IPS-15b (cell line): ENCODE measurements around the gene ITGA4.

Experiments used
- H3K27me3 ChIP-seq: one replicate; pipeline ENCODE4 v1.6.1; 2013; ENCODE audit warnings: low read length; ENCODE audit not compliant: control insufficient read depth, insufficient read depth
- H3K36me3 ChIP-seq: one replicate; pipeline ENCODE4 v1.6.1; 2013; ENCODE audit warnings: low read length; ENCODE audit not compliant: control insufficient read depth, insufficient read depth
- H3K4me1 ChIP-seq: one replicate; pipeline ENCODE4 v1.6.1; 2013; ENCODE audit warnings: mild to moderate bottlenecking, low read length; ENCODE audit not compliant: control insufficient read depth, insufficient read depth
- H3K4me3 ChIP-seq: one replicate; pipeline ENCODE4 v1.5.1; 2013; ENCODE audit warnings: low read depth, low read length
- H3K9ac ChIP-seq: one replicate; pipeline ENCODE4 v1.6.1; 2013; ENCODE audit warnings: low read depth, mild to moderate bottlenecking, low read length
- H3K9me3 ChIP-seq: one replicate; pipeline ENCODE4 v1.6.1; 2013; ENCODE audit warnings: mild to moderate bottlenecking, low read length; ENCODE audit not compliant: control insufficient read depth, insufficient read depth

ITGA4 gene

DNA sequence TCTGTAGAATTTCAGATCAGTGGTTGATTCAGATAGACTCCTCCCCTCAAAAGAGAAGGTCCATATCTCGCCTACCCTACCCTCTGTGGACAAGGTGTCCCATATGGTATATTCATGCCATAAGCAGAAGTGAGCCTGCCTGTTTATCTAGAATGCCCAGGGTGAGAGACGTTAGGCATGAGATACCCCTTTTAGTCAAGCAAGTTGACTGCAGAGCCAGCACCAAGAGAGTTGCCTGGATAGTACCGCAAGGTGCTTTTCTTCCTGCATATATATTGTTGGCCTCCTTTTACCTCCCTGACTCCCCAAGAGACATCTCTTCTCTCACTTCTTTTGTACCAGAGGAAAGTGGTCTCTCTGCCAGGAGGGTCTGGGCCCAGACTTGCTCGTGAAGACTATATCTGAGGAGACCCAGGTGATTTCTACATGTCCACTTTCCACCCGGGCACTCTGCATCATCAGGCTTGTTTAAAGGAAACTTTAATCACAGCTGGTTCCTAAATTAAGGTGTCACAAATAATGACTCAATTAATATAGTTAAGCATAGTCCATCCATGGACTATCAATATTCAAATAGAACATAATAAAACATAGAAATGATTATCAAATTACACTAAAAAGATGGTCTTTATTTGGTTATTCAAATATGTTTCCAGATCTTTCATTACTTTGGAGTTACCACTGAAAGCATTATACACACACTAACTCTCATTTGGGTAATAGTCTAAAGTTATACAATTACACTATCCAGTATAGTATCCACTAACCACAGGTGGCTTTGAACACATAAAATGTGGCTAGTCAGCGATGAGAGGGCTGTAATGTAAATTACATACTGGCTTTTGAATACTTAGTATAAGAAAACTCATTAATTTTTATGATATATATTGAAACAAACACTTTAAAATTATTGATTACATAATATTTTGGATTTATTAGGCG lies 4.1 kb downstream of the ITGA4 start:
- H3K9ac ChIP-seq = no peak overlapping the region
- peaks cover 44% of the 10 kb centered on the region for H3K27me3 ChIP-seq
- no peak overlapping the region for H3K4me3 ChIP-seq
- H3K4me1 ChIP-seq = peaks cover 3% of the 10 kb centered on the region
- no peaks in the 10 kb centered on the region for H3K9me3 ChIP-seq
- no peaks in the 10 kb centered on the region for H3K36me3 ChIP-seq

DNA sequence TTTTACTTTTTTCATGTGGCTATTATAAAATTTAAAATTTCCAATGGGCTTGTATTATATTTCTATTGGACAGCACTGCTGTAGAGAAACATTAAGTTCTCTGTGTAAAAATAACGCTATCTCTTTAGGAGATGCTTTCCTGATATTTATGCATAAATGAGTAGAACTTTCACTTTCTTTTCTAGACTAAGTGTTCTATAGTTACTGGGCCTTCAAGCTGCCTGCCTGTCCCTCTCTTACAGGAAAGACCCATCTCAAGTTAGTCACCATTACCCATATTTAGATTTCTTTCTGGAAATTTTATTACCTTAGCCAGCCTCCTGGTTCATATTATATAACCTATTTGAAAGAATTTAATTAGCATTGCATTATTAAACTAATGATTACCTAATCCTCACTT lies 4.8 kb downstream of the ITGA4 start:
- Histone ChIP-seq H3K4me3 (no peak overlapping the region), H3K27me3 (peaks cover 40% of the 10 kb centered on the region), H3K9ac (no peak overlapping the region), H3K4me1 (peaks cover 3% of the 10 kb centered on the region), H3K36me3 (no peaks in the 10 kb centered on the region), H3K9me3 (no peaks in the 10 kb centered on the region)

DNA sequence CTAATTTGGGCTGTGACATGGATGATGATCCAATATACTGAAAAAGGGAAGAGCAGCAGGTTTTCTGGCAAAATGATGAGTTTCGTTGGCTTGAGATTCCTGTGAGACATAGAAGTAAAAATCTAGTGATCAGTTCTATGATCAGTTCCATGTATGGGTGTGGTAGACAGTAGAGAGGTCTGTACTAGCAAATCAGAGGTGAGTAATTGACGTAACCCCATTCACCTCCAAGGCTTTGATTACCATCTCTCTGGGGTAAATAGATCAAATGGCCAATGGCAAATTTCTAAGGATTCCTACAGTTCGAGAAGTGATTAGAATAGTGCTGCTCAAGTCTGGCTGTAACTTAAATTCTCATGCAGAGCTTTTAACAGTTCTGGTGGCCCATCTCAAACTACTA lies 6.4 kb downstream of the ITGA4 start:
- Histone ChIP-seq H3K4me1 (no peaks in the 10 kb centered on the region), H3K36me3 (no peaks in the 10 kb centered on the region), H3K4me3 (no peak overlapping the region), H3K9me3 (no peaks in the 10 kb centered on the region), H3K9ac (no peak overlapping the region), H3K27me3 (peaks cover 27% of the 10 kb centered on the region)

DNA sequence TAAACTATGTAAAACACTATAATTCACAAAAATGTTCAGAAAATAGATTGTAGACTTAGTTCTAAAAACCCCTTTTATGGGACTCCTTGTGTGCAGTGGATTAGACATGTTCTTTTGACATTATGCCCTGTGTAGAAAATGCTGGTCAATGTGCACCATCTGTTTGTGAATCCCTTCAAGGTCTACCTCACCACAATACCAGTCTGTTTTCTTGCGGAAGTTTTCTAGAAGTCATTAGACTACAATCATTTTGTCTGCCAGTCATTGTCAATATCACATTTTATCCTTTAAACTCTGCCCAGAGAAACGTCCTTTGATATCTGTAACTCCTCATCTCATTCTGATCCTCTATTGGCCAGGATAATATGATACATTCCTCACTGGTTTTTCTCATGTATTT lies 7.8 kb downstream of the ITGA4 start:
- Histone ChIP-seq H3K9ac (no peak overlapping the region), H3K4me1 (no peaks in the 10 kb centered on the region), H3K9me3 (no peaks in the 10 kb centered on the region), H3K36me3 (no peaks in the 10 kb centered on the region), H3K27me3 (peaks cover 14% of the 10 kb centered on the region), H3K4me3 (no peak overlapping the region)

DNA sequence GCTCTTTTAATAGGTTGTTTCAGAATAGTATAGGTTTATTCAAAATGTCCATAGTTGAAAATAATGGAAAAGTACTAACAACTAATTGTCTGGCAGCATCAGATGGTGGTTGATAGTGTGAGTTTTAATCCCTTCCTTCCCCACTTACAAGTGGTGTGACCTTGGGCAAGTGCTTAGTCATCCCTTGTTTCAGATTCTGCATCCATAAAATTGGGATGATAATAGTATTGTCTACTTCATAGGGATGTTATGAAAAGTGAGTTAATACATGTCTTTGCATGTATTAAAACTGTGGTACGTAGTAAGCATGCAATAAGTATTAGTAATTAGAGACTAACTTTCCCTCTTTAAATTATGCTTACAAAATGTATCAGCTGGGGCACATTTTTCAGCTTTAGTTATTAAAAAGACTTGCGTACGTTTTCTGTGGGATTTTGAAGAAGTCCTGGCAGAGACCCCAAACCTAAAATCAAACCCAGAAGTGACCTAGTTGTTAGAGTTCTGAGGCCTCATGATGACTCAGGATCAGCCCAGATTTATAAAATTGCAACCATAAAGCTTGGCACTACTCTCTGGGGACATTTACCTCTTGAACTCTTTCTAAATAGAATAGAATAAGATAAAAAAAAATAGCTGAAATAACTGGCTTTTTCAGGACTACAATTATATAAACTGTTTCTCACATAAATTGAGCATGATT lies 8.6 kb downstream of the ITGA4 start:
- peaks cover 6% of the 10 kb centered on the region for H3K27me3 ChIP-seq
- H3K36me3 ChIP-seq = no peaks in the 10 kb centered on the region
- H3K4me3 ChIP-seq = no peak overlapping the region
- H3K4me1 ChIP-seq = no peaks in the 10 kb centered on the region
- no peaks in the 10 kb centered on the region for H3K9me3 ChIP-seq
- no peak overlapping the region for H3K9ac ChIP-seq

DNA sequence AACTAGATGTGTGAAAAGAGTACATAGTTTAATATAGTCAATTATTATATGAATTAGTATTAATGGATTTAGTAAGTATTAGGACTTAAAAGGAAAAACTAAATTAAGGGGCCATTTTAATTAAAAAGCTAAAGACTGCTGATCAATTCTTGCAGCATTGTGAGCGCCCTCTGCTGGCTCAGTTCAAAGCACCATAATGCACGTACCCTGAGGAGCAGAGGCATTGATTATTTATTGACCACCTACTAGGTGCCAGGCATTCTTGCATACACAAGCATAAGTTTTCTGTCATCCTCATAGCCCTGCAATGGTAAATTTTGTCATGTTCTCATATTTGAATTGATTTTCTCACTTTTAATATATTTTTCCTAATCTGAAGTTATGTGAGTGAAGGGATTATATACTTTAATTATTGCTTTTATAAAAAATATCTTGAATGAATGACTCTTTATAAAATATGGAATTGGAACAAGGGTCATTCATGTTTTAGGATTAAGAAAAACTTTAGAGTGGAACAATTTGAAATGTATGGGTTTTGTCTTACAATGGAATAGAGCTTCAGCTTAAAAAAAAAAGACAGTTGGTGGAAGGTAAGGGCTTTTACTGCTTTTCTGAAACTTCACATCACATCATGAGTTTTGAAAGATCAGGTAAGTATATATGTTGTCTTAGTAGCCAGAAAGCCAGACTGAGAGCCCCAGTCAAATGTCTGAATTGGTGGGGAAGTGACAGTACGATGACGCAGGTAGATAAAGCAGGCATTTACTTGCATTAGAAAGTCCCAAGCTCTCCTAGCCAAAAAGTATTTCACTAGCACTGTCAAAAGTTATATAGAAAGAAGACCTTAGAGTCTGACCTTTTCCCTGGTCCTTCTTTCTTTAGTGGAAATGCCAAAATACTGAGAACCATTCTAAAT lies 9.7 kb downstream of the ITGA4 start:
- no peaks in the 10 kb centered on the region for H3K4me1 ChIP-seq
- H3K36me3 ChIP-seq = no peaks in the 10 kb centered on the region
- no peaks in the 10 kb centered on the region for H3K27me3 ChIP-seq
- H3K9ac ChIP-seq = no peak overlapping the region
- H3K9me3 ChIP-seq = no peaks in the 10 kb centered on the region
- H3K4me3 ChIP-seq = no peak overlapping the region

DNA sequence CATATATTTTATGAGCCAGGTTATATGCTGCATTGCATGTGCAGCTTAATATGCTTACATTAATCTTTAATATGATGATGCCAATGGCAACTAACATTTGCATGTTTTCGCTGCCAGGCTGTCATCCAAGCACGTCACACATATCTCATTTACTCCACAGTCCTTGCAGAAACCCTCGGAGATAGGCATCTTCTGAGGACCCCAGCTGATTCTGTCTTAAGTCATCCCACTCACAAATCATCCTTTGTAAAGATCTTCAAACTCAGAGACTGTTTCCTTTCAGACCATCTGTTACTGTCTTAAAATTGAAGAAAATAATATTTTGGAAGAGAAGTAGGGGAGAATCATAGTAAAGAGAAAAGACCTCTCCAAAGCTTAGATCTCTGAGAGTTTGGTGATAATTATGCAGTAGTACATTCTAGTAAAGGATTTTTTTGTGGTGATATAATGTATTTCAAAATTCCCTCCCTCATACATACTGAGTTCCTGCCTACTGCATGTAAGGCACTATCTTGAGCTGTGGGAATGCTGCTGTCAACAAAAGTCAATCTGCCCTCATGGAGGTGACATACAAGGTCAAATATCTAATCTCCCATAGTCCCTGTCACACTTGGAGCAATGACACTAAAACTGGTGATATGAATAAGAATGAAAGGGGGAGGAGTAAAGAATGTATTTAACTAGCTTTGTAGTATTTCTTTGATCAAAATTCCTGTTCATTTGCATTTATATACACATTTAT lies 11.0 kb downstream of the ITGA4 start:
- Histone ChIP-seq H3K9me3 (no peaks in the 10 kb centered on the region), H3K4me3 (no peak overlapping the region), H3K36me3 (no peaks in the 10 kb centered on the region), H3K27me3 (no peaks in the 10 kb centered on the region), H3K9ac (no peak overlapping the region), H3K4me1 (no peaks in the 10 kb centered on the region)

DNA sequence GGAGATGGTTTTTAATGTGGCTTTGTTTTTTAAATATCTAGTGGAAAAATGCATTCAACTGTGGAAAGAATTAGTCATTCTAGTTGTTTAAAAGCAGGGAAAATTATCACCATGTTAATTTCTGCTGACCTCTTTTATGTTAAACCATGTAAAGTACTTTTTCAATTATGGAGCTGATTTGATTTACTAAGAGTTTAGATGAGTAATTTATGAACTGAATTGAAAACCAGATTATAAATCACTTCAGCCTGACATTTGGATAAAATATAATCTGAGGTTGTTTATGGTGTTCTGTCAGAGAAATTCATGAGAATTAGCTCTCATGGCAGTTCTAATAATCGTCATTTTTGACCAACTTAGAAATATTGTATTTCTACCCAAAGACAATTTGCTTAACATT lies 11.6 kb downstream of the ITGA4 start:
- H3K4me3 ChIP-seq = no peak overlapping the region
- no peaks in the 10 kb centered on the region for H3K4me1 ChIP-seq
- H3K36me3 ChIP-seq = no peaks in the 10 kb centered on the region
- no peak overlapping the region for H3K9ac ChIP-seq
- no peaks in the 10 kb centered on the region for H3K27me3 ChIP-seq
- no peaks in the 10 kb centered on the region for H3K9me3 ChIP-seq

DNA sequence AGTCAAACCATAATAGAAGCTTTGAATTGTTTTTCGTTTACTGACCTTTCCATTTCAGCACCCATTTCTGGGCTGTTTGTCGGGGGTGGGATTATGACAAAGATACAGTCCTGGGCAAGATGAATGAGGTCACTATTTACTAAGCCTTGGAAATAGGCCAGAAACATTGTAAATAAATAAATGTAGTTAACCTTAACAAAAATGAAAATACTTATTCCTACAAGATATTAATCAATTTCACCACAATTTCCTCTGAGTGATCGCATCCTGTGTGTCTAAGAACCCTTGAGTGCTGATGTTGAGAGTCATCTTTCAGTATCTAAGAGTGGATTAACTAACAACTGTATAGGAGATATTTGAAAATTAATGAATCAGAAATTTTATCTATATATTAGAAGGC lies 14.0 kb downstream of the ITGA4 start:
- no peak overlapping the region for H3K4me3 ChIP-seq
- H3K9ac ChIP-seq = no peak overlapping the region
- H3K36me3 ChIP-seq = no peaks in the 10 kb centered on the region
- H3K4me1 ChIP-seq = no peaks in the 10 kb centered on the region
- no peaks in the 10 kb centered on the region for H3K27me3 ChIP-seq
- no peaks in the 10 kb centered on the region for H3K9me3 ChIP-seq

DNA sequence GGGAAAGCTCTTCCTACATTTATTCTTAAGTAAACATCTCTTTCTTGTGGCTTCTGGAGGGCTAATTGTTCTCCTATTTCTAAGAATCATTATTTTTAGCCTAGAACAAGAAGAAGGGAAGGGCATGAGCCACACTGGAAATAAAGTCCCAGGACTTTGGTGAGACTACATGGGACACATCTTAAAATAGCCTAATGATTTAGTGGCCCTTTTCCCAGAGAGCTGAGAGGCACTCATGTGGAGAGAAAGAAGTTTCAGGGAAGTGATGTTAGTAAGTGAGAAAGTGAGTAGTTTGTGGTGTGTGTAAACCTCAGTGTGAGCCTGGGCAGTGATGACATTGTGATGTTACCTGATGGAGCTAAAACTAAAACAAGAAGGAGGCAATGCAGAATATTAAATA lies 14.6 kb downstream of the ITGA4 start:
- Histone ChIP-seq H3K27me3 (no peaks in the 10 kb centered on the region), H3K9me3 (no peaks in the 10 kb centered on the region), H3K9ac (no peak overlapping the region), H3K4me3 (no peak overlapping the region), H3K4me1 (no peaks in the 10 kb centered on the region), H3K36me3 (no peaks in the 10 kb centered on the region)

DNA sequence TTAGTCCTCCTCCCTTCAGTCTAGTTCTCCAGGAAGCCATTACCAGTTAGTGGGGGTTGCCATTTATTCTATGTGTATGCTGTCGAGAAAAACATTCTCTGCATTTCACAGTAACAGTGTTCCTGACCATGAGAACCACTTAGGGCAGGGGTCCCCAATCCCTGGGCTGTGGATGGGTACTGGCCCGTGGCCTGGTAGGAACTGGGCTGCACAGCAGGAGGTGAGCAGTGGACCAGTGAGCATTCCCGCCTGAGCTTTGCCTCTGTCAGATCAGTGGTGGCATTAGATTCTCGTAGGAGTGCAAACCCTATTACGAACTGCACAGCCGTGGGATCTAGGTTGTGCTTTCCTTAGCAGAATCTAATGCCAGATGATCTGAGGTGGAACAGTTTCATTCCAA lies 15.8 kb downstream of the ITGA4 start:
- no peak overlapping the region for H3K4me3 ChIP-seq
- H3K9me3 ChIP-seq = no peaks in the 10 kb centered on the region
- H3K36me3 ChIP-seq = no peaks in the 10 kb centered on the region
- no peaks in the 10 kb centered on the region for H3K27me3 ChIP-seq
- no peaks in the 10 kb centered on the region for H3K4me1 ChIP-seq
- no peak overlapping the region for H3K9ac ChIP-seq
